Loucy (cell line): Measurements from ENCODE around the gene TMEM240.

Experiments used
- EZH2phosphoT487 ChIP-seq: fragments of 200-600 bp; IDR thresholded peaks from 2 replicates; pipeline ENCODE4 v1.6.1; 2018; ENCODE audit warnings: antibody characterized with exemption, mild to moderate bottlenecking, moderate library complexity, borderline replicate concordance
- TF ChIP-seq, protein P1 (sequence below): fragments of 200-600 bp; sonication (generic); conservative IDR thresholded peaks from 2 replicates; pipeline ENCODE4 v1.5.1; 2014; ENCODE audit warnings: mild to moderate bottlenecking, antibody characterized with exemption, low read length

DNA sequence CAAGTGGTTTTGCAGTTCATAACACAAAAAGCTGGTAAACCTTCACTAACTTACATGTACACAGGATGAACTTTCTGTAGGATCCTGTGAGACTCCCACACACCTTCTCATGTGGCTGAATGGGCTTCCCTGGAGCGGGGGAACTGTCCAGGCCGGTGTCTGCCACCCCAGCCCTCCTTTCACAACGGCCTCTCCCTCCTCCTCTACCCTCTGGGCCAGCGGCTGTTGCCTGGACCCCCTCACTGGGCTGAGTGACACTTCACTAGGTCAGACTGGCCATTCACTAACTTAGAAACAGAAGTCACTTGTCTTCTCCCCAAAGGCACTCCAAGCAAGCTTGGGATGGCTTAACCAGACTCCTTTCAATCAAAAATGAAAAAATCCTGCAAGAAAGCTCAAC lies 18.2 kb upstream of the TMEM240 start:
- TF ChIP-seq, protein P1, sequence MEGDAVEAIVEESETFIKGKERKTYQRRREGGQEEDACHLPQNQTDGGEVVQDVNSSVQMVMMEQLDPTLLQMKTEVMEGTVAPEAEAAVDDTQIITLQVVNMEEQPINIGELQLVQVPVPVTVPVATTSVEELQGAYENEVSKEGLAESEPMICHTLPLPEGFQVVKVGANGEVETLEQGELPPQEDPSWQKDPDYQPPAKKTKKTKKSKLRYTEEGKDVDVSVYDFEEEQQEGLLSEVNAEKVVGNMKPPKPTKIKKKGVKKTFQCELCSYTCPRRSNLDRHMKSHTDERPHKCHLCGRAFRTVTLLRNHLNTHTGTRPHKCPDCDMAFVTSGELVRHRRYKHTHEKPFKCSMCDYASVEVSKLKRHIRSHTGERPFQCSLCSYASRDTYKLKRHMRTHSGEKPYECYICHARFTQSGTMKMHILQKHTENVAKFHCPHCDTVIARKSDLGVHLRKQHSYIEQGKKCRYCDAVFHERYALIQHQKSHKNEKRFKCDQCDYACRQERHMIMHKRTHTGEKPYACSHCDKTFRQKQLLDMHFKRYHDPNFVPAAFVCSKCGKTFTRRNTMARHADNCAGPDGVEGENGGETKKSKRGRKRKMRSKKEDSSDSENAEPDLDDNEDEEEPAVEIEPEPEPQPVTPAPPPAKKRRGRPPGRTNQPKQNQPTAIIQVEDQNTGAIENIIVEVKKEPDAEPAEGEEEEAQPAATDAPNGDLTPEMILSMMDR, result no peak
- TF ChIP-seq EZH2phosphoT487, result no peak
